NCI-H345 treated with DMSO at 0.1 percent for 48 hours (cell line): Measurements from ENCODE around the gene MAPK11.

Experiments
- DNase-seq: peaks from one replicate; lab custom pipeline; 2025; ENCODE audit not compliant: unreplicated experiment; lab: John Stamatoyannopoulos, UW

Gene MAPK11

GRCh38 chr22:50262973-50263617 lies 7.1 kb downstream of the MAPK11 start:
- no peak for DNase-seq

GRCh38 chr22:50262460-50262911 lies 7.7 kb downstream of the MAPK11 start:
- DNase-seq, result no peak

GRCh38 chr22:50261615-50262459 lies 8.3 kb downstream of the MAPK11 start, which contains the start of gene MAPK12:
TSS of gene MAPK12 (minus strand) at chr22:50261683. CDS start at chr22:50261509, 174 bp downstream.
- no peak for DNase-seq

- DNase-seq, result no peak
Observed at GRCh38 chr22:50260801-50261614, 9.2 kb downstream of the MAPK11 start.

- no peak for DNase-seq
Observed at GRCh38 chr22:50260434-50260800, 9.8 kb downstream of the MAPK11 start.

DNA sequence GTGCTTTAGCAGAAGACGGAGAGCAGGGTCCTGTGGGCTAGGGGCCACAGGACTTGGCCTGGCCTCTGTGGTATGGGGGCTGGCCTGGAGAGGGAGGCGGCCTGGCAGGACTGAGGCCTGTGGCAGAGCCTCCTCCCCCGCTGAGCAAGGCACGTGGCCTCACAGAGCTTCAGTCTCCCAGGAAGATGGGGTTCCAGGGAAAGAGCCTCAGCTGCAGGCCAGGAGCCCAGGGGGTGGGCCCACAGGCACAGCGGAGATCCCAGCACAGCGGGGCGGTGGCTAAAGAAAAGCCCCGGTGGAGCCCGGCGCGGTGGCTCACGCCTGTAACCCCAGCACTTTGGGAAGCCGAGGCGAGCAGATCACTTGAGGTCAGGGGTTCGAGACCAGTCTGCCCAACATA lies 10.9 kb downstream of the MAPK11 start:
- DNase-seq, result no peak

DNA sequence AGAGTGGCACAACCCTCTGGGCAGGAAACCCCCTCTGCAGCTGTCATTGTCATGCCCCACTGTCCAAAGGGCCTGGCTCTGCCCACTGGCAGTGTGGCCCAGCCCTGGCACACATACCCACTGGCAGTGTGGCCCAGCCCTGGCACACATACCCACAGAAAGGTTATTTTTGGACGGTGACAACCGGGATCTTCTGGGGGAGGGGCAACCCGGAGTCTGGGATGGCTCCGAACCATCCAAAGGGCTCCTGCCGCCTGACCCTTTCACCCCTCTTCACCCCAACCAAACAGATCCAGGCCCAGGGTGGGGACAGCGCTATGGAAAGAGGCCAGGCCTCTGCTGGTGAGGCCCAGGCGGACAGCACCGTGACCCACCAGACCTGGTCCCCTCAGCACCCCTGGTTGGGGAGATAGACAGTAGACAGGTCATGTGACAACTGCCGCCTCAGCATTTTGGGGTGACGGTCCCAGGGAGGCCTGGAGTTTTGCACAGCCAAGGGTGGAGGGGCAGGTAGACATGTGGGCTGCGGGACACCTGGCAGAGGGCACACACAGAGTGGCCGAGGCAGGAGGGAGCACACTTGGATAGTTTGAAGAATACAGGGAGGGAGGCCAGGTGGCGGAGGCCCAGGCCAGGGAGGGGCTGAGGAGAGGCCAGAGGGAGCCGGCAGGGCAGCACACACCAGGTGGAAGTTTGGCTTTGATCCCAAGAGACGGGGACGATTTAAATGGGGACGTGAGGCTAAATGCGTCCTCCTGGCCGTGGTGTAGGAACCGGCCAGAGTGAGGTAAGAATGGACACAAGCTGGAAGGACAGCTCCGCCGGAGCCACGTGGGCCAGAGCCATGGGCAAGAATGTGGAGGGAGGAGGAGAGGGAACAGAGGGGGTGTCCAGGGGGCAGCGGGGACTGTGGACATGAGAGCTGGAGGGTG lies 11.6 kb downstream of the MAPK11 start:
- no peak for DNase-seq

DNA sequence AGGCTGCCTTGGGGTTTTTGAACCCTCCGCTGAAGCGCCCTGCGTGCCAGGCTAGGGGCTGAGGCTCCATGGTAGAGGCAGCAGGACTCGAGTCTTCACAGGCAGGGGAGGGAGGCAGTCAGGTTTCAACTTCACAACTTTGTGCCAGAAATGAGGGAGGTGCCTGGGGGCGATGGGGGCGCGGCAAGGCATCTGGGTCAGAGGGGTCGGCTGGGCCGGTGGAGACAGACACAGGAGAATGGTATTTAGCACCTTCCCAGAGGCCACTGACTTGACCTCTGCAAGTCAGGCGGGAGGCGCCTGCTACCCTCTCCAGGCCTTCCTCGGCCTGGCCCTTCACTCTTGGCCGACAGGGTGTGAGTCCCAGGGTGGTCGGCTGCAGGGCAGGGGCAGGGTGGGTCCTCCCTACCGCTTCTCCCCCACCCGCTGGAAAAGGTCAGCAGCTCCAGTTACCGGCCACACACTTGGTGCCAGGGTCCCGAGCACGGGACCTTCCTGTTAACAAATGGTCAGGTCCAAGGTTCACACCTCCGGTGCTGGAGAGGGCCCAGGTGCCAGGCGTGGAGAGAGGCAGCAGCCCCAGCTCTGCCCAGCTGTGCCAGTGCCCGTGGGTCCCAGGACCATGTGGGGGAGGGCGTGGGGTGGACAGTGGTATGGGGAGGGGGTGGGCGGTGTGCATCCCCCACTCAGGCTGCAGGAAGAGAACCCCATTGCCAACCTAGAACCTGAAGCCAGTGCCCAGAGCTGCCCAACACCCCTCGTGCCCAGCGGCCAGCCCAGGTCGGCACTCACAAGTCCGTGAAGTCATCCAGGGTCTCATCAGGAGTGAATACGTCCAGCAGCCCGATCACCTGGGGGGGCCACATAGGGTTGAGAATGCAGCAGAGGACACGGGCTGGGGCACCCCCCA lies 12.5 kb downstream of the MAPK11 start:
- no peak for DNase-seq

GRCh38 chr22:50257041-50257440 lies 13.1 kb downstream of the MAPK11 start:
- DNase-seq, result no peak

GRCh38 chr22:50256258-50256862 lies 13.8 kb downstream of the MAPK11 start:
- no peak for DNase-seq

- DNase-seq, result no peak
Observed at GRCh38 chr22:50255607-50256006, 14.6 kb downstream of the MAPK11 start.

- no peak for DNase-seq
Observed at GRCh38 chr22:50255099-50255498, 15.1 kb downstream of the MAPK11 start.

DNA sequence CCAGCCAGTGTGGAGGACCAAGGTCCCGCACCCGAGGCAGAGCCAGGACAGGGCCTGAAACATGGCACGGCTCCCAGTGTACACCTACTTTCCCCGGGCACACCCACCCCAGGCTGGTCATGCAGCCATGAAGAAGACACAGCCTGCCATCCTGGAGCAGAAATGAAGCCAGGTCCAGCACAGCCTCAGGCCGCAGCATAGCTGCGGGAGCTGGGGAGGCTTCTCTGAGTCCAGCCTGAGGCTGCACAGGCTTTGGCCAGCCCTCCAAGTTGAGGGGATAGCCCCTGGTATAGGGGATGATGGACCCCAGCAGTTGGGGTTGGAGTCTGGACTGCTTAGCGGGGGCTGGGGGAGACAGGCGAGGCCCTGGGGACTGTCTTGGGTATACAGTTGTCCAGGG lies 16.2 kb downstream of the MAPK11 start:
- DNase-seq, result no peak

DNA sequence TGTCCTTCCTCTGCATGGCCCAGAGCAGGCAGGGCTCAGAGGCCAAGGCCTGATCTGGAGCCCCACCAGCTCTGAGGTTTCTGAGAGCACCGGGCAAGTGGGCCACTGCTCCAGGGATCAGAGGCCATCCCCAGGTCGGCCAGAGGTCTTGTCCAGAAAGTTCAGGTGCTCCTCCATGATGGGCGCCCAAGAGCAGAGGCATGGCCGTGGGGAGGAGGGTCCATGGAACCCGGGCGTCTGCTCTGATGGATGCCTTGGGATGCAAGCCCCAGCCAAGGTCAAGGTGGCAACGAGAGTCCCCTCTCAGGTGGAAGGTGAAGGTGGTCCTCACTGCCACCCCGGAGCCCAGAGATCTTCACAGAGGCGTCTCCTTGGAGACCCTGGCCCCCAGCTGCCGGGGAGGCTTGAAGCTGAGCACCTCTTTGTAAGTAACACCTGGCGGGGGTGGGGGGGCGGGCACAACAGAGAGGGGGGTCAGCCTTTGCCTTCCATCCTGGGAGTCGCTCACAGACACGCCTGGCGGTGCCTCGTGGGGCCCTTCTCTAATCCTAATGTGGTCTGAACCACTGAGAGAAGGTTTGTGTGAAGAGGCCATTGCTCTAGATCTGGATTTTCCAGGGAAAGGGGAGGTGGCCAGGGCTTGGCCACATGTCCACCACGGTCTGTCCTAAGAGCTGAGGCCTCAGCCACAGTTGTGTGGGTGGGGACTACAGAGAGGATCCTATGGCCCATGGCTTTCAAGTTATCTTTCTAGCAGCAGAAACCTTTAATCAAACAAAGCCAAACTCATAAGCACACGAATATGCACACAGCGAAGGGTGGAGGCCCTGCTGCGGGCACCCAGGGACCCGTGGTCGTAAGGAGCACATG lies 16.9 kb downstream of the MAPK11 start:
- no peak for DNase-seq

DNA sequence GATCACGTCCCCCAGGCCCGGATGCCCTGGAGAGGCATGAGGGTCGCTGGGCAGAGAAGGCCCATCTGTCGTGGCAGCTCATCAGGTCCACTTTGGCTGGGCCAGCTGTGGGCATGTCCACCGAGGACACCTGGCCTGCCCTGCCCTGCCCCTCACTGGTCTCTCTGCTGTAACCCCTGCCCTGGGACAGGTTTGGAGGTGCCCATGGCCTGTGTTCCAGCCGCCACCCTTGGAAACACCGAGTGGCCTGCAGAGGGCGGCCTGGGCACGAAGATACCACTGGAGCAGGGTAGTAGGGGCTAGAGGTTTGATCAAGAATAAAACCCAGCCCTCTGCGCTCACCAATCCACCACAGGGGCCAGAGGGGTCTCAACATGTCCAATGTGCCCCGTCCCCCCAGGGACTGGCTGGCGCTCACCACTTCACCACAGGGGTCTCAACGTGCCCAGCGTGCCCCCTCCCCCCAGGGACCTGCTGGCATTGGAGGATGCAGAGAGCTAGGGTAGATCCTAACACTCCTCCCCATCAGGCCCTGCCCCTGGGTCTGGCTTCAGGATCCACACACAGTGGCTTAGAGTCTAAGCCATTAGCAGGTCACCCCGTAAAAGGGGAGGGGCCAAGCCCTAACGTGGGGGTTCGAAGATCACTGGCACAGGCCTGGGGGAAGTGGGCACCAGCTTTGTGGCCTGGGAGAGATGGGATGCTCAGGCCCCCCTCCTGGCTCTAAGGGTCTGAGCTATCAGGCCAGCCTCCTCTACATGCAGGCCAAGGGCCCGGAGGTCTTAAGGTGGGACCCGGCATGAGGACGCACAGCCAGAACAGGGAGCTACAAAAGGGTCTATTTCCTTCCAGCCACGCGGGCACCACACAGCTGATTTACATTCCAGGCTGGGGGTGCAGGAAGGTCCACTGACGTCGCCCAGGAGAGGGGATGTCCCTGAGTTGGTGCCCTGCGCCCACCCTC lies 17.8 kb downstream of the MAPK11 start:
- no peak for DNase-seq

DNA sequence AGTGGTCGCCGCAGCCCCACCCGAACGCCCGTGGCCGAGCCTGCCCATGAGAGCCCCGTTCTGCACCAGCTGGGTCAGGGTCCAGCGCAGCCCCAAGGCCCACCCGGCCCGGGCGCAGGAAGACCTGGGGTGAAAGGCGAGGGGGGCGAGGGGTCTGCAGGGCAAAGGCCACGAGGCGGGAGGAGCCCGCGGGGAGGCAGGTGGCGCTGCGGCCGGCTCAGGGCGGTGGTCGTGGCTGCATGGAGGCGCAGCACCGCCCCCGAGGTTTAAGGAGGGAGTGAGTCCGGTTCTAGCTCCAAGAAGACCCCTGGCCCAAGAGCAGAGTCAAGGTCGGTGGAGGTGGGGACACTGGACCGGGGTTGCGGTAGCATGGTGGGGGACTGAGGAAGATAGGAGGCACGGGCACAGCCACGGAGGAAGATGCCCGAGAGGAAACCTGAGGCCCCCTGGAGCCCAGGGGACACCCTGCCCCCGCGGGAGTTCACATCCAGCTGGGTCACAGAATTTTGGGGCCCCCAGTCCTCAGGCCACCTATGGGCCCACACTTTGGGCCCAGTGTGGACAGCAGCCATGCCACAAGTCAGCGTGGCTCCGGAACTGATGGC lies 18.6 kb downstream of the MAPK11 start:
- no peak for DNase-seq
